ENCODE results near the gene BCAS4. TPM values are rescaled to one million over a fixed set of nuclear protein-coding genes. Genes with fewer than 3 reads are reported as not detected.
A peak's percentile ranks its signal among the peaks of the same experiment; 100 is the strongest.

The BCAS4 gene
- total RNA-seq, 1 donor from 2014 or later, result 3.9 TPM

DNA sequence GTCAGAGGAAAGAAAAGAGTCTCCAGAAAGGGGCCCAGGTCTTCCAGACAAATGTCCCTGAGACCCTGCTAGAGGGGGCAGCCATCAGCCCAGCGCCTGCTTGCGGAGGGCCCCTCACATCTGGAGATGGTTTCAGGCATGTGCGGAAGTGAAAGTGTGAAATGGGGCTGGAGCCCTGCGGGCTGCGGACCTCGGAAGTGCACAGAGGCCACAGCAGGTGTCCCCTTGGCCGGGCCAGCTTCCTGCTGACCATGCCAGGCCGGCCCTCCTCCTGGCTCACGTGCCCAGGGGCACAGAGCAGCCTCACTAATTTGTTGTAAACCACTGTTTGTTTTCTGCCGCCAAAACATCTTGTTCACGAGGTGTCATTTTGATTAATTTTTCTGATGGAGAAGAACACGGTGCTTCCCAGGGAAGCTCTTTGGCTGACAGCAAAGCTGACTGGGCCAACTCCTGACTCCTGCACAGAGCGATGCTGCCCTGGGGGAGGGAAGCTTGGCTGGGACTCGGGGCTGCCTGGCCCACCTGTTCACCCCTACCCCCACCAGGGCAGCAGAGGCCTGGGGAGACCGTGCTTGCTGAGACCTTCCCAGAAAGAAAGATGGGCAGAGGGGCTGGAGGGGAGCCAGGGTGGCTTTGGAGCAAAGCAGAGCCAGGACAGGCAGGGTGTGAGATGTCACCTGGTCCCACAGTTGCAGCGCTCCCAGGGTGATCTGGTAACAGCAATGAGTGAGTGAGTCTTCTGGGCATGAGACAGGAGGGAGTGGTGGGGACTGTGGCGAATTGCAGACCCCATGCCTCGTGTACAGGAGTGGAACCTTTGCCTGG lies 54.2 kb downstream of the BCAS4 start:
- Histone ChIP-seq H3K27ac (peak overlapping the region; percentile 37), H3K9me3 (no peaks in the 10 kb centered on the region), H3K4me3 (no peak overlapping the region), H3K4me1 (peaks cover 16% of the 10 kb centered on the region), H3K36me3 (no peaks in the 10 kb centered on the region), H3K27me3 (ENCODE audit: low read depth) (peaks cover 5% of the 10 kb centered on the region)
- peak; percentile 70 to 80 for ATAC-seq
- no peak for DNase-seq
- intact Hi-C loops (cut with DNase I), result no loop called here
- TF ChIP-seq, protein P1, sequence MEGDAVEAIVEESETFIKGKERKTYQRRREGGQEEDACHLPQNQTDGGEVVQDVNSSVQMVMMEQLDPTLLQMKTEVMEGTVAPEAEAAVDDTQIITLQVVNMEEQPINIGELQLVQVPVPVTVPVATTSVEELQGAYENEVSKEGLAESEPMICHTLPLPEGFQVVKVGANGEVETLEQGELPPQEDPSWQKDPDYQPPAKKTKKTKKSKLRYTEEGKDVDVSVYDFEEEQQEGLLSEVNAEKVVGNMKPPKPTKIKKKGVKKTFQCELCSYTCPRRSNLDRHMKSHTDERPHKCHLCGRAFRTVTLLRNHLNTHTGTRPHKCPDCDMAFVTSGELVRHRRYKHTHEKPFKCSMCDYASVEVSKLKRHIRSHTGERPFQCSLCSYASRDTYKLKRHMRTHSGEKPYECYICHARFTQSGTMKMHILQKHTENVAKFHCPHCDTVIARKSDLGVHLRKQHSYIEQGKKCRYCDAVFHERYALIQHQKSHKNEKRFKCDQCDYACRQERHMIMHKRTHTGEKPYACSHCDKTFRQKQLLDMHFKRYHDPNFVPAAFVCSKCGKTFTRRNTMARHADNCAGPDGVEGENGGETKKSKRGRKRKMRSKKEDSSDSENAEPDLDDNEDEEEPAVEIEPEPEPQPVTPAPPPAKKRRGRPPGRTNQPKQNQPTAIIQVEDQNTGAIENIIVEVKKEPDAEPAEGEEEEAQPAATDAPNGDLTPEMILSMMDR (IDR thresholded peaks at IDR 0.05), result no peak

DNA sequence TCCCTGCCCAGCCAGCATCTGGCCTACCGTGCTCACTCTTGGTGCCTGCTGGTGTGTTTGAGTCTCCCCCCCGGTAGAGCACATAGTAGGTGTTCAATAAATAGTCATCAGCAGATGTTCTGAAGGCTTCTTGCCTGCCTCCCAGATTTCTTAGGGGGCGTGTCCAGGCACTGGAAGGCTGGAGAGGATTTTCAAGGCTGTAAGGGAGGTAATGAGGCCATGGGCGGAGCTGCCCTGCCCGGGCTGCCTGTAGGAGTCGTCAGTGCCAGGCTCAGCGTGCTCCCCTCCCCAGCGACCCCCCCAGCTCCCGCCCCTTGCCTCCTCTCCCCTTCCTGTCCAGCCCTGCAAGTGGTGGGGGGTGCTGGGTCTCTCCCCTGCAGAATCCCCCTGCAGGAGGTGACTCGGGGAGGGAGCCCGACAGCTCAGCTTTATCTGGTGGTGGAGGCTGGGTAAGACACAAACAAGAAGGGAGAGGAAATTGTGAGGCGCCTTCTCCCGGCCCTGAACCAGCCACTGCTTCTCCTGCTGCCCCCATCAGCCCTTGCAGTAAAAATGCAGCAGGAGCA lies 55.9 kb downstream of the BCAS4 start:
- Histone ChIP-seq H3K36me3 (no peaks in the 10 kb centered on the region), H3K4me3 (no peak overlapping the region), H3K4me1 (peaks cover 16% of the 10 kb centered on the region), H3K27me3 (ENCODE audit: low read depth) (peaks cover 5% of the 10 kb centered on the region), H3K27ac (no peak overlapping the region), H3K9me3 (no peaks in the 10 kb centered on the region)
- intact Hi-C loops (cut with DNase I), result no loop called here
- TF ChIP-seq, protein P1 (IDR thresholded peaks at IDR 0.05), result no peak
- ATAC-seq (no peak), DNase-seq (no peak)

DNA sequence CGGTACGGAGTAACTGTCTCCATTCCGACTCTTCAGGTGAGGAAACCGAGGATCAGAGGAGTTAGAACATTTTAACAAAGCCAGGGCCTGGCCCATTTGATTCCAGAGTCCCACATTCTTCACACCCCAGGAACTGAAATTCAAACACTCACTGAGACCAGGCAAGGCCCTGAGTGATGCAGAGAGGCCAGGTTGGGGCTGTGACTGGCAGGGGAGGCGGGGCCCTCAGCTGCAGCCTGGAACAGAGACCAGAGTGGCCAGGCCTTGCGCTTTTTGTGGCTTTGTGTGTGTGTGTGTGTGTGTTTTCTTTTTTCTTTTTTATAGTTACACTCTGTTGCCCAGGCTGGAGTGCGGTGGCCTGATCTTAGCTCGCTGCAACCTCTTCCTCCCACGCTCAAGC lies 57.2 kb downstream of the BCAS4 start:
- ATAC-seq (no peak), DNase-seq (no peak)
- peaks cover 5% of the 10 kb centered on the region for H3K27me3 ChIP-seq (ENCODE audit: low read depth)

DNA sequence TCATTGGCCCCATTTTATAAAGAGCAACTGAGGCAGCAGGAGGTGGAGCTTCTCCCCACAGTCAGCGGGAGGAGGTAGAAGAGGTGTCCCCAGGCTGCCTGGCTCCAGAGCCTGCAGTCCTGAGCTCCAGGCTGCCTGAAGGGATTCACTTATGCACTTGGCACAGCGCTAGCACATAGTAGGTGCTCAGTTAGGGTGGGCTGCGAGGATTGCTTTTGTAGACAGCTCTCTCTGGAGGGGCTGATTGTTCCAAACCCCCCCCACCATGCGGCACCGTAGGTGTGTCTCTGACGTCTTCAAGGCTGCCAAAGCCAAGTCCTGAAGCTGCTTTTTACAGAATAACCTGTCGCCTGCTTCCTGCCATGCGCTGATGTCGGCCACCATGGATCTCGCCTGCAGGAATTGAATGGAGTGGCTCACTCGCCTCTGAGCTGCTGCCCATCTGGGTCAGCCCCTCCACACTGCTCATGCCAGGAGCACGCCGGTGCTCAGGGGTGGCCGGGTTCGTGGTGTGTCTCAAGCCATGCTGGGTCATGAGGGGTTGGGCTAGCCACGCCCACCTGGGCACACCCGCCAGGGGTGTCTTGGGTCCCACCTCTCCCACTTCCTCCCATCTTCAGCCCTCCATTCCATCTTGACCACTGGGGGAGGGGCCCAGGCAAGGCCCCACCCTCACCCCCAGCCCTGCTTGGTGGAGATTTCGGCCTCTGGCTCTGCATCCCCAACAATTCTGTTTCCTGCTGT lies 59.8 kb downstream of the BCAS4 start:
- H3K27me3 ChIP-seq (ENCODE audit: low read depth), result peaks cover 5% of the 10 kb centered on the region
- H3K36me3 ChIP-seq, result no peaks in the 10 kb centered on the region
- intact Hi-C loops (cut with DNase I), result no loop called here
- no peaks in the 10 kb centered on the region for H3K4me1 ChIP-seq
- no peak for ATAC-seq
- H3K9me3 ChIP-seq, result no peaks in the 10 kb centered on the region
- DNase-seq, result no peak
- no peak overlapping the region for H3K27ac ChIP-seq
- no peak overlapping the region for H3K4me3 ChIP-seq
- TF ChIP-seq, protein P1 (IDR thresholded peaks at IDR 0.05), result no peak

More for the DNA sequence above, 57.2 kb downstream of the BCAS4 start:
- TF ChIP-seq, protein P1 (IDR thresholded peaks at IDR 0.05), result no peak
- H3K4me1 ChIP-seq, result peaks cover 16% of the 10 kb centered on the region
- intact Hi-C loops (cut with DNase I), result no loop called here
- H3K9me3 ChIP-seq, result no peaks in the 10 kb centered on the region
- no peaks in the 10 kb centered on the region for H3K36me3 ChIP-seq
- no peak overlapping the region for H3K4me3 ChIP-seq
- H3K27ac ChIP-seq, result no peak overlapping the region

DNA sequence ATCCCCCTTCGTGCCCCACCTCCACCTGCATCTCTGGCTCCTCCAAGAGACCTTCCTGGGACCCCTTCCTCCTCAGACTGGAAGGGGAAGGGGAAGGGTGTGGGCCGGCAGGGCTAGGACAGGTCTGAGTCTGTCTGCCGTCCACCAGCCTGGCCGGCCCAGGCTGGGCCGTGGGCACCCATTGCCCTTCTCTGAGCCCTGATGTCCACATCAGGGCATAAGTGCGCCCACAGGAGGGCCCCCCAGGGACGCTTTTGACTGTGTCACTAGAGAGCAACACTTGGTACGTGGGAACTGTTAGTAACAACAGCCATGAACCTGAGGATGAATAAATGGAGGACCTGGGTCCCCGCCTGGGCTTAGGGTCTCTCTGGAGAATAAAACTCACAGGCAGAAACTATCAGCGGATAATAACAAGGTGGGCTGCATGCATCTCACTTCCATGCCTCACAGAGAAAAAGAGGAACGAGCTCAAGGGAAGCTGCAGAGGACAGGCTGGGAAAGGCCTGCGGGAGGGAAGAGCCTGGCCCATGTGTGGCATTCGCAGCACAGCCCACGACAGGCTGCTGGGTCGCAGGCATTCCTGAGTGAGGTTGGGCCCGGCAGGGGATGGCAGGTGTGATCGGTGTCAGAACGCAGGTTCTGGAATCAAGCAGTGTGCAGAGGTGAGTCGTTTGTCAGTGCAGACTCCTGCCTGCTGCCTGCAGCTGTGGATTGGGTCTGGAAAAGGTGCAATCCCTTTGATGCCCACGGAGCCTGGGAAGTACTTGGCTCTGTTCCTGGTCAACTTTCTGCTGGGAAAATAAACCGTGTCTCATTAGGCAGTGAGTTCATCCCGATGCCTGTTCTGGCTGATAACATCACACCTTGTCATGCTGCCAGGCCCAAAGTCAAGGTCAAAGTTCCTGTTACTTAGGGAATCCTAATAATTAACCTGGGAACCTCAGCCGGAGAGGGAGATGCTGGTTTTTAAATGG lies 60.9 kb downstream of the BCAS4 start:
- Histone ChIP-seq H3K4me1 (no peaks in the 10 kb centered on the region), H3K27me3 (ENCODE audit: low read depth) (peaks cover 5% of the 10 kb centered on the region), H3K4me3 (no peak overlapping the region), H3K36me3 (no peaks in the 10 kb centered on the region), H3K27ac (no peak overlapping the region), H3K9me3 (no peaks in the 10 kb centered on the region)
- intact Hi-C loops (cut with DNase I), result no loop called here
- ATAC-seq (peak; percentile 9 to 26), DNase-seq (no peak)
- TF ChIP-seq, protein P1 (IDR thresholded peaks at IDR 0.05), result no peak

Data from lower lobe of right lung (tissue), 2 donors.